HG03066 (cell line): Measurements from ENCODE around the gene SBF2.

ENCODE experiments used
- ATAC-seq: cut with Tn5 transposase; IDR thresholded peaks from one replicate; pipeline ENCODE4 v1.9.1; 2021; ENCODE audit warnings: low read depth; ENCODE audit not compliant: unreplicated experiment

Gene SBF2

GRCh38 chr11:9868641-9869040, 425.4 kb downstream of the SBF2 start:
- ATAC-seq, result no peak

GRCh38 chr11:9862981-9863380, 431.0 kb downstream of the SBF2 start:
- ATAC-seq, result no peak

GRCh38 chr11:9861860-9862725, 431.9 kb downstream of the SBF2 start:
- ATAC-seq, result peak; percentile 96

GRCh38 chr11:9859554-9860305, 434.3 kb downstream of the SBF2 start:
- no peak for ATAC-seq

- ATAC-seq, result no peak
These were observed 435.2 kb downstream of the SBF2 start for GRCh38 chr11:9858822-9859221.

- no peak for ATAC-seq
These were observed 435.8 kb downstream of the SBF2 start for GRCh38 chr11:9858218-9858617.

GRCh38 chr11:9855579-9856287, 438.3 kb downstream of the SBF2 start:
- no peak for ATAC-seq

GRCh38 chr11:9853929-9854552, 440.0 kb downstream of the SBF2 start:
- ATAC-seq, result no peak

GRCh38 chr11:9852465-9852864, 441.6 kb downstream of the SBF2 start:
- ATAC-seq, result no peak

- ATAC-seq, result no peak
These were observed 442.7 kb downstream of the SBF2 start for GRCh38 chr11:9851366-9851765.

GRCh38 chr11:9850224-9850895, 443.7 kb downstream of the SBF2 start:
- no peak for ATAC-seq

GRCh38 chr11:9849389-9849788, 444.6 kb downstream of the SBF2 start:
- no peak for ATAC-seq

GRCh38 chr11:9847636-9848035, 446.4 kb downstream of the SBF2 start:
- no peak for ATAC-seq

- ATAC-seq, result no peak
These were observed 451.1 kb downstream of the SBF2 start for GRCh38 chr11:9842923-9843322.

- no peak for ATAC-seq
These were observed 453.5 kb downstream of the SBF2 start for GRCh38 chr11:9840460-9841004.

- ATAC-seq, result peak; percentile 27
These were observed 454.5 kb downstream of the SBF2 start for GRCh38 chr11:9839550-9839949.

GRCh38 chr11:9838961-9839360, 455.1 kb downstream of the SBF2 start:
- ATAC-seq, result peak; percentile 87

- ATAC-seq, result no peak
These were observed 455.8 kb downstream of the SBF2 start for GRCh38 chr11:9838229-9838628.

- ATAC-seq, result no peak
These were observed 459.7 kb downstream of the SBF2 start for GRCh38 chr11:9834291-9834690.

- ATAC-seq, result no peak
These were observed 462.9 kb downstream of the SBF2 start for GRCh38 chr11:9831122-9831521.
